Gastroesophageal sphincter (tissue), 4 donors: Measurements from ENCODE around the gene CDKAL1. TPM values are rescaled to one million over a fixed set of nuclear protein-coding genes. Genes with fewer than 3 reads are reported as not detected.

Experiments
- ATAC-seq: fragments of 150-250 bp; one replicate; pipeline ENCODE4 v1.9.1; 2016; ENCODE audit warnings: mild to moderate bottlenecking, moderate library complexity
- H3K27ac ChIP-seq, 4 donors: fragments of 200-600 bp; sonication (generic) in 3 of 4; 1 replicate in 3 of 4; 2 replicates in 1 of 4; pipeline ENCODE4 v1.5.1; 2016 to 2019
- H3K27me3 ChIP-seq: fragments of 200-600 bp; sonication (generic); one replicate; pipeline ENCODE4 v1.5.1; 2019
- H3K36me3 ChIP-seq, 2 donors: fragments of 200-600 bp; sonication (generic); one replicate each; pipeline ENCODE4 v1.5.1; 2019; ENCODE audit warnings: control low read depth in 1 of 2
- H3K4me1 ChIP-seq, 3 donors: fragments of 200-600 bp; sonication (generic); 1 replicate in 2 of 3; 2 replicates in 1 of 3; pipeline ENCODE4 v1.5.1; 2016 to 2019; ENCODE audit warnings: control low read depth in 2 of 3
- H3K4me3 ChIP-seq, 2 donors: fragments of 200-600 bp; sonication (generic); one replicate each; pipeline ENCODE4 v1.5.1; 2019; ENCODE audit warnings: mild to moderate bottlenecking in 1 of 2, moderate library complexity in 1 of 2
- H3K9me3 ChIP-seq, 3 donors: fragments of 200-600 bp; sonication (generic); one replicate each; pipeline ENCODE4 v1.5.1; 2017 to 2019; ENCODE audit warnings: control low read depth in 2 of 3
- EP300 ChIP-seq: sonication (generic); formaldehyde crosslinking; IDR thresholded peaks from one replicate; pipeline ENCODE4 v1.6.1; 2017; ENCODE audit warnings: antibody characterized with exemption, mild to moderate bottlenecking
- POLR2A ChIP-seq, 2 donors: fragments of 450-650 bp; IDR thresholded peaks; one replicate each; pipeline ENCODE4 v1.6.1; 2017; ENCODE audit warnings: antibody characterized with exemption in 2 of 2, mild to moderate bottlenecking in 2 of 2, moderate library complexity in 1 of 2
- POLR2AphosphoS5 ChIP-seq: sonication (generic); formaldehyde crosslinking; IDR thresholded peaks from one replicate; pipeline ENCODE4 v1.6.1; 2017; ENCODE audit warnings: antibody characterized with exemption
- WGBS, 2 donors: methylation state at CpG; one replicate each; pipeline ENCODE4 v1.1.5; 2018; ENCODE audit warnings: low coverage in 1 of 2; 5-methylcytosine and 5-hydroxymethylcytosine counted together
- total RNA-seq, 4 donors: library from RNA; depleted of rRNA; stranded (reverse); fragments of >200 nt; gene quantifications; one replicate each; pipeline ENCODE4 v1.1.0, GENCODE V29; 2016
- TF ChIP-seq, protein P1 (sequence below), 4 experiments: fragments of 200-600 bp in 2 of 4; fragments of 450-650 bp in 2 of 4; sonication (generic) in 1 of 4; IDR thresholded peaks; one replicate each; pipeline ENCODE4 v1.5.1; 2017 to 2019; ENCODE audit warnings: antibody characterized with exemption in 4 of 4, mild to moderate bottlenecking in 2 of 4, moderate library complexity in 2 of 4

CDKAL1 gene
- total RNA-seq, 4 donors from 2014 or later: 10.9 to 17.9 (median 15.0) TPM

DNA sequence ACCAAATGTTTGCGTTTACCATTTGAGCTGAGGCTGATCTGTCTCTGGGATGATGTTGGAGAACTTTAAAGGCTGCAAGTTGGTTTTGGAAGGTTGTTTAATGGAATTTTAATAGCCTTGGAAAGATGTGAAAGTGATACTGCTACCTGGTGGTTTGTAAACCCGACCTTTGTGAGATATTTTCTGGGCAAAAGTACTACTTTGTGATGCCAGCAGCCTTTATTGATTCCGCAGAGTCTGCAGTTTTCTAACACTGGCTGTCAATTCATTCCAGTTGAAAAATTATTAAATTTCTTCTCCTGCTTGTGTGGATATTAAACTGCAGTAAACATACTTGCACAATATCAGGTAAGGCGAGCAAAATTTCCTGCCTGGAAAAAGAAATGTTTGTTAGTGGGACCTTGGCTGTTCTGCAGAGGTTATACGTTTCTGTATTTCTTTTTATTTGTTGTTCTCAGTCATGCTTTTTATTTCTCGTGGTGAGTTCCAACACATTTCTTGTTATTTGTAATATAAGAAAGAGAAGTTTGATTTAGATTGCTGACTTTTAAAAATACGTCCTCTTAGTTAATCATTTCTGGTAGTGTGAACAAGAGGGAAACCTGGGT, 322.5 kb downstream of the CDKAL1 start:
- Histone ChIP-seq H3K27me3 (no peaks in the 10 kb centered on the region), H3K9me3 (no peaks in the 10 kb centered on the region), H3K36me3 (no peaks in the 10 kb centered on the region), H3K27ac (no peak overlapping the region), H3K4me1 (no peaks in the 10 kb centered on the region), H3K4me3 (no peak overlapping the region)
- TF ChIP-seq, protein P1, sequence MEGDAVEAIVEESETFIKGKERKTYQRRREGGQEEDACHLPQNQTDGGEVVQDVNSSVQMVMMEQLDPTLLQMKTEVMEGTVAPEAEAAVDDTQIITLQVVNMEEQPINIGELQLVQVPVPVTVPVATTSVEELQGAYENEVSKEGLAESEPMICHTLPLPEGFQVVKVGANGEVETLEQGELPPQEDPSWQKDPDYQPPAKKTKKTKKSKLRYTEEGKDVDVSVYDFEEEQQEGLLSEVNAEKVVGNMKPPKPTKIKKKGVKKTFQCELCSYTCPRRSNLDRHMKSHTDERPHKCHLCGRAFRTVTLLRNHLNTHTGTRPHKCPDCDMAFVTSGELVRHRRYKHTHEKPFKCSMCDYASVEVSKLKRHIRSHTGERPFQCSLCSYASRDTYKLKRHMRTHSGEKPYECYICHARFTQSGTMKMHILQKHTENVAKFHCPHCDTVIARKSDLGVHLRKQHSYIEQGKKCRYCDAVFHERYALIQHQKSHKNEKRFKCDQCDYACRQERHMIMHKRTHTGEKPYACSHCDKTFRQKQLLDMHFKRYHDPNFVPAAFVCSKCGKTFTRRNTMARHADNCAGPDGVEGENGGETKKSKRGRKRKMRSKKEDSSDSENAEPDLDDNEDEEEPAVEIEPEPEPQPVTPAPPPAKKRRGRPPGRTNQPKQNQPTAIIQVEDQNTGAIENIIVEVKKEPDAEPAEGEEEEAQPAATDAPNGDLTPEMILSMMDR (IDR thresholded peaks at IDR 0.05): no peak
- TF ChIP-seq POLR2A (IDR thresholded peaks at IDR 0.05): no peak
- no peak for TF ChIP-seq EP300
- no peak for TF ChIP-seq POLR2AphosphoS5
- ATAC-seq: no peak
- WGBS, 2 donors: 89 to 91% methylated on average over 7 of the region's 7 CpGs

DNA sequence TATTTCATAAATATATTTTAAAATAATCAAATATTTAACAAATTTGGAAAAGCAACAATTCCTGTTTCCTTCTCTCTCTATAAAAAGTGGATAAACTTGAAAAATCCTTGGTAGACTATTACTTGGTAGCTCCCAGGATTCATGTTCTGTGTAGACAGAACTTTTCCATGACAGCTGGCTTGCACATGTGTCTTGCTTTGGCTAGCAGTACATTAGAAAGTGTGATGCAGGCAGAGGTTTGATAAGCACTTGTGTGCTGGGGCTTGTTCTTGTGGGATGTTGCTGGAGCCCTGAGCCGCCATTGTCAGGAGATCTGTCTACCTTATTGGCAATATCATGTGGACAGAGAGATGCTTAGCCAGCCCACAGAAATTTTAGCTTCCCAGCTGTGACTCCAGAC, 327.2 kb downstream of the CDKAL1 start:
- TF ChIP-seq, protein P1 (IDR thresholded peaks at IDR 0.05): no peak
- no peak for TF ChIP-seq POLR2A (IDR thresholded peaks at IDR 0.05)
- Histone ChIP-seq H3K9me3 (no peaks in the 10 kb centered on the region), H3K36me3 (no peaks in the 10 kb centered on the region), H3K27me3 (no peaks in the 10 kb centered on the region), H3K4me3 (no peak overlapping the region), H3K4me1 (no peaks in the 10 kb centered on the region), H3K27ac (no peak overlapping the region)
- WGBS, 2 donors: 100% methylated on average over 1 of the region's 1 CpG; no CpG with 5 or more reads in 1 of the 2 donors
- no peak for ATAC-seq

DNA sequence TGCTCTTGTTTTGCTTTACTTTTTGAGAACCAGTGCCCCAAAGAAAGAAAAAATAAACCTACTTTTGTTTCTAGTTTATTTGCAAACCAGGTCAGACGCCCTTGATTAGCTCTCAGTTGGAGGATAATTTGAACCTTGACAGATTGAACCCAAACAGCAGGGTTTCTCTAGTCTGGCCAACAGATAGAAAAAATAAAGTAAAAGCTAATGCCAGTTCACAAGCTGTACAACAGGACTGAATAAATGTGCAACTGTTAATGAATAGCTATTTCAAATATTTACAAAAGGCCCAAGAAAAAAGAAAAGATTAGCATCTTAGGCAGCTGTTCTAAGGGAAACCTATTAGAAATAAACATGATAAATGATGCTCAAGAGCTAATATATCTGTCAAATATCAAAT, 331.8 kb downstream of the CDKAL1 start:
- no peak for ATAC-seq

DNA sequence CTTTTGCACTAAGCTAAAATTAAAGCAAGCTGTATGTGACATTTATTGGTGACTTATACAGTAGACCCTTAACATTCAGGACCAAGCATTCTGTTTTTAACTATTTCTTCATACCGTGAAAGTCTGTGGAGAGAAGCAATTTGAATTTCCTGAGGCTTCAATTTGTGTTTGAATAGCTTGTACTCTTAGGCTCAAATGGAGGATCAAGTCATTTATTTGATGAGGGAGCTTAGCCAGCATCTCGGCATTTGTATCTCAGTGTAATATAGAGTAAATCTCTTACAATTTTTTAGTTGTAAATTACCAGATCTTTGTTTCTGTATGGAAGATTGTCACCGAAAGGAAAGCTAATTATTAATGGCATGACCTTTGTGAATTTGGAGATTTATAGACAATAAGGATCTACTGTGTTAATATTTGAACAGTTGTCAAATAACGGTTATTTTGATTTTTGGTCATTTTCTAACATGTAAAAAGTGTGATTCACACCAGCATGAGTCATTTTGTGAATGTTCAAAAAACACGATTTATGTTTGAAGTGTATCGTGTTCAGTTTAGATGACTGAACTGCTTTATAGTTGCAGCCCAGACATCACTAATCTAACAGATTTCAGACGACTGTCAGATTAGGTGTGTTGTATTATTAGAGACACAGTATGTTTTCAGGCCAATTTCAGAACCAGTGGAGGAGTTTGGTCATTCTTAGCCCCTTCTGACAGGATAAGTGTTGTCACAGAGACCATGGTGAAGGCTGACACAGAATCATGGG, 332.9 kb downstream of the CDKAL1 start:
- no peak for ATAC-seq
- no peak overlapping the region for H3K27ac ChIP-seq
- TF ChIP-seq, protein P1 (IDR thresholded peaks at IDR 0.05): no peak
- no peak for TF ChIP-seq POLR2AphosphoS5
- TF ChIP-seq POLR2A (IDR thresholded peaks at IDR 0.05): no peak
- no peak for TF ChIP-seq EP300
- no peaks in the 10 kb centered on the region for H3K4me1 ChIP-seq
- 82 to 87% methylated on average over 7 of the region's 7 CpGs for WGBS, 2 donors
- no peaks in the 10 kb centered on the region for H3K9me3 ChIP-seq
- H3K36me3 ChIP-seq: no peaks in the 10 kb centered on the region
- H3K27me3 ChIP-seq: no peaks in the 10 kb centered on the region
- H3K4me3 ChIP-seq: no peak overlapping the region

More for the DNA sequence above, 331.8 kb downstream of the CDKAL1 start:
- Histone ChIP-seq H3K9me3 (no peaks in the 10 kb centered on the region), H3K27ac (no peak overlapping the region), H3K4me3 (no peak overlapping the region), H3K36me3 (no peaks in the 10 kb centered on the region), H3K27me3 (no peaks in the 10 kb centered on the region), H3K4me1 (no peaks in the 10 kb centered on the region)
- WGBS, 2 donors: no CpG with 5 or more reads among the region's 1 CpG
- TF ChIP-seq POLR2AphosphoS5 (no peak), EP300 (no peak), POLR2A (IDR thresholded peaks at IDR 0.05) (no peak)
- TF ChIP-seq, protein P1 (IDR thresholded peaks at IDR 0.05): no peak
